ENCODE results near the gene IP6K3. TPM values are rescaled to one million over a fixed set of nuclear protein-coding genes. Genes with fewer than 3 reads are reported as not detected.

IP6K3 gene
- total RNA-seq, 4 donors from 2014 or later: 0.32 to 5.5 (median 2.8) TPM

DNA sequence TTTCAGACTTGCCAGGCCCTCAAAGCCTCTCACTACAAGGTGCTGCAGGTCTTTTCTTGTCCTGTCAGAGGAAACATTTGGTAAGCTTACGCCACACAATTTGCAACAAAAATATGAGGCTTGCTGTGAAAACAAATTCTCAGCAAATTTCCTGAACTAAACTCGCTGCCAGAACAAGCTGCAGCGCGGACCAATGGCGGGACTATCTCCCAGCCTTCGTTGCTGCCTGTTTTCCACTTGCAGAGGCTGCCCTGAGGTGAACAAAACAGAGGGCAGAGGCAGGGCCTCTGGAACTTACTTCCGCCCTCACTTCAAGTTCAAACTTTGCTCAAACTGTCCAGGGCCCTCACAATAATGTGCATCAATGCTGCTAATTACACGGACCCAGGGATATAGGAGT is 47.6 kb downstream of the IP6K3 start:
- ATAC-seq: no peak
- Histone ChIP-seq H3K36me3 (peaks cover 0 to 52% of the 10 kb centered on the region in 2 donors), H3K4me1 (peaks cover 0 to 55% (median 19%) of the 10 kb centered on the region in 3 donors), H3K9me3 (no peaks in the 10 kb centered on the region), H3K27ac (no peak overlapping the region), H3K4me3 (no peak overlapping the region), H3K27me3 (no peaks in the 10 kb centered on the region)
- 57 to 76% methylated on average over 7 to 8 of the region's 8 CpGs for WGBS, 2 donors (ENCODE audit: low coverage in 1 of 2)
- TF ChIP-seq, protein P1, sequence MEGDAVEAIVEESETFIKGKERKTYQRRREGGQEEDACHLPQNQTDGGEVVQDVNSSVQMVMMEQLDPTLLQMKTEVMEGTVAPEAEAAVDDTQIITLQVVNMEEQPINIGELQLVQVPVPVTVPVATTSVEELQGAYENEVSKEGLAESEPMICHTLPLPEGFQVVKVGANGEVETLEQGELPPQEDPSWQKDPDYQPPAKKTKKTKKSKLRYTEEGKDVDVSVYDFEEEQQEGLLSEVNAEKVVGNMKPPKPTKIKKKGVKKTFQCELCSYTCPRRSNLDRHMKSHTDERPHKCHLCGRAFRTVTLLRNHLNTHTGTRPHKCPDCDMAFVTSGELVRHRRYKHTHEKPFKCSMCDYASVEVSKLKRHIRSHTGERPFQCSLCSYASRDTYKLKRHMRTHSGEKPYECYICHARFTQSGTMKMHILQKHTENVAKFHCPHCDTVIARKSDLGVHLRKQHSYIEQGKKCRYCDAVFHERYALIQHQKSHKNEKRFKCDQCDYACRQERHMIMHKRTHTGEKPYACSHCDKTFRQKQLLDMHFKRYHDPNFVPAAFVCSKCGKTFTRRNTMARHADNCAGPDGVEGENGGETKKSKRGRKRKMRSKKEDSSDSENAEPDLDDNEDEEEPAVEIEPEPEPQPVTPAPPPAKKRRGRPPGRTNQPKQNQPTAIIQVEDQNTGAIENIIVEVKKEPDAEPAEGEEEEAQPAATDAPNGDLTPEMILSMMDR (IDR thresholded peaks at IDR 0.05): no peak
- no peak for TF ChIP-seq POLR2AphosphoS5 (IDR thresholded peaks at IDR 0.05)
- no peak for TF ChIP-seq POLR2A (IDR thresholded peaks at IDR 0.05)
- no peak for TF ChIP-seq EP300 (IDR thresholded peaks at IDR 0.05)

DNA sequence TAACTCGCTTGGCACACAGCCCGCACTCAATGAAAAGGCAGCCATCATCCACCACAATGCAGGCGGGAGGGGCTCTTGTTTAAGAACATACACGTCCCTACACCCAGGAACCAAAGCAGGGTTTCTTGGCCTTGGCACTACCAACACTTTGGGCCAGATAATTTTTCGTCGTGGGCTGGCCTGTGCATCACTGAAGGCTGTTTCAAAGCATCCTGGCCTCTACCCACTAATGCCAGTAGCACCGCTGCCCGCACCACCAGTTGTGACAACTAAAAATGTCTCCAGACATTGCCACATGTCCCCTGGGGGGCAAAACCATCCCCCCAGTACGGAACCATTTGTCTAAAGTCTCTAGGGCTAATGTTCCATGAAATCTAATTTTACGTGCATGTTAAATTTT is 48.2 kb downstream of the IP6K3 start:
- Histone ChIP-seq H3K4me1 (peaks cover 0 to 61% (median 23%) of the 10 kb centered on the region in 3 donors), H3K27ac (no peak overlapping the region), H3K9me3 (no peaks in the 10 kb centered on the region), H3K4me3 (no peak overlapping the region), H3K36me3 (peaks cover 0 to 54% of the 10 kb centered on the region in 2 donors), H3K27me3 (no peaks in the 10 kb centered on the region)
- TF ChIP-seq POLR2AphosphoS5 (IDR thresholded peaks at IDR 0.05): no peak
- no peak for TF ChIP-seq POLR2A (IDR thresholded peaks at IDR 0.05)
- no peak for TF ChIP-seq EP300 (IDR thresholded peaks at IDR 0.05)
- TF ChIP-seq, protein P1 (IDR thresholded peaks at IDR 0.05): no peak
- 86 to 87% methylated on average over 3 to 6 of the region's 10 CpGs for WGBS, 2 donors (ENCODE audit: low coverage in 1 of 2)
- ATAC-seq: no peak

DNA sequence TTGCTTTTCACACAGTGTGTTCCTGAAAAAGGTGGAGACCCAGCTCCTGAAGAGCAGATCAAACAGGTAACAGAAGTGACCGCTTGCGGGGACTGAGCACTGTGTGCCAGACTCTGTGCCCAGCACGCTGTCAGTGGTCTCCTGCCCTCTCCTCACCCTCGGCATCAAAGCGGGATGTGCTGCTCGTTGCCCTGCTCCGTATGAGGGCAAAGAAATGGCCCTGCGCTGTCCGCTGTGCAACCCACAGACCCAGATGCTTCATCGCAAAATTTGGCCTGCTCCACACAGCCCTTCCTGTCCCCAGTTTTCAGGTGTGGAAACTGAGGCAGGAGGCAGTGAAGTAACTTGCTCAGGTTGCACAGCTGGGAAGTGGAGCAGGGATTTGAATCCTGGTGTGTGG is 48.9 kb downstream of the IP6K3 start:
- peaks cover 0 to 67% (median 25%) of the 10 kb centered on the region in 3 donors for H3K4me1 ChIP-seq
- peaks cover 0 to 61% of the 10 kb centered on the region in 2 donors for H3K36me3 ChIP-seq
- no peak overlapping the region for H3K4me3 ChIP-seq
- WGBS, 2 donors (ENCODE audit: low coverage in 1 of 2): 70% methylated on average over 2 of the region's 10 CpGs; no CpG with 5 or more reads in 1 of the 2 donors
- peak overlapping the region in 1 of 4 donors; percentile 50 for H3K27ac ChIP-seq
- ATAC-seq: no peak
- no peak for TF ChIP-seq POLR2AphosphoS5 (IDR thresholded peaks at IDR 0.05)
- TF ChIP-seq POLR2A (IDR thresholded peaks at IDR 0.05): no peak
- H3K27me3 ChIP-seq: no peaks in the 10 kb centered on the region
- no peaks in the 10 kb centered on the region for H3K9me3 ChIP-seq

DNA sequence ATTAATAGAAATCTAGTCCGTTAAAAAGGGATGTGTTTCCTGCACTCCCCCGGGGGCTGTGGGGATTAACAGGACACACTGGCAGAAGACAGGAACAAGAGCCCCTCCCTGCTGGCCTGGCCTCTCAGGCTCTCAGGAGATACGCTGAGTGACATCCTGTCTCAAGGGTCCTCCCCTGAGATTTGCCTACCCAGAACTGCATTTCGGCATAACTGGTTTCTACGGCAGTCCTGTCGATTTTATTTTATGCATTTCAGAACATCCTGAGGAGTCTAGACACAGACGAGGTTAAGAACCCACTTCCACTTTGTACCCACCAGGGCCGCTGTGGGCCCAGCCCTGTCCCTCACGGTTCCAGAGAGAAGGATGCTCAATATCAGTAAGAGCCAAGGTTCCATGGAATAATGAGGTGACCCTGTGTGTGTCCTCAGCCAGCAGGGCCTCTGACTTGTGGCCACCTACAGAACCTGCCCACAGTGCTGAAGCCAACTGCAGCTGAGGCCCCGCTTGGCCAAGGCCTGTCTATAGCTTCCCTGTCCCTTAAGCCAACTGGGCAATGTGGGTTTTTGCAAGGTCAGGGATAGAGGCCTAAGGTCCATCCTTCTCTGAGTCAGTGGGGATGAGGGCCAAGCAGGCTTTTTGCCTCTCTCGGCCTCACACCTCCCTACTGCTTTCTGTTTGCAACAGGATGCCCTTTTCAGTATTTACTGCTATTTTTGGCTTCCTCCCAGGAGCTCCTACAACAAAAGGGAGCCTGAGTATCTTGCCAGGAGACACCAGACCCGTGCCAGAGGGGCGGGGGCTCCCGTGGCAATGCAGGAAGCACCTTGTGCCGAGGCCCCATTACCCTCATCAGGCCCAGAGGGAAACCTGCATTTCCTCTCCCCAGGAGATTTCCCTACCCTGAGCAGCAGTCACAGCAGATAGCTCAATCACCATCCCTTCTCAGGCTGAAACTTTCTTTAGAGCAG is 49.9 kb downstream of the IP6K3 start:
- WGBS, 2 donors (ENCODE audit: low coverage in 1 of 2): 39 to 43% methylated on average over 4 to 14 of the region's 15 CpGs
- Histone ChIP-seq H3K4me1 (peaks cover 0 to 77% (median 25%) of the 10 kb centered on the region in 3 donors), H3K36me3 (peaks cover 0 to 71% of the 10 kb centered on the region in 2 donors), H3K27me3 (no peaks in the 10 kb centered on the region), H3K4me3 (no peak overlapping the region), H3K27ac (peak overlapping the region in 3 of 4 donors; percentile 50 to 63 (median 54)), H3K9me3 (no peaks in the 10 kb centered on the region)
- no peak for TF ChIP-seq POLR2AphosphoS5 (IDR thresholded peaks at IDR 0.05)
- TF ChIP-seq EP300 (IDR thresholded peaks at IDR 0.05): no peak
- no peak for TF ChIP-seq POLR2A (IDR thresholded peaks at IDR 0.05)
- TF ChIP-seq, protein P1 (IDR thresholded peaks at IDR 0.05): no peak
- ATAC-seq: peak; percentile 68

DNA sequence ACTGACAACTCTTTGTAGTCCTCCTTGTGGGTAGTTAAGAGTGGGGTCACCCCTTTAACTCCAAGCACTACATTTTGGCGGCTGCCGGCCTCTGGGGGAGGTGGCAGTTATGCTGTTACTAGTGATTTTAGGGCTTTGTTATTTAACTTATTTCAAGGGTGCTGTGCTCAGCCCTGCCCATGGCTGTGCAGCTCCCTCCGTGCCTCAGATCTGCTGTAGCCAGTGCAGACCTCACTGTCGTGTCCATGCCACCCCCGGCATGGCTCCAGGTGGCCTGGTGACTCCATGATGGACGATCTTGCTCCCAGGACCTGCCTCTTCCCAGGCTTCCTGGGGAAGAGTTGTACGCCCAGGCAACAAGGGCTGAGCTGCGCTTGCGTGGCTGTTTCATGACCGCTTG is 50.6 kb downstream of the IP6K3 start:
- Histone ChIP-seq H3K4me3 (no peak overlapping the region), H3K4me1 (peaks cover 0 to 78% (median 25%) of the 10 kb centered on the region in 3 donors), H3K9me3 (no peaks in the 10 kb centered on the region), H3K27ac (peak overlapping the region in 2 of 4 donors; percentile 54 to 63), H3K27me3 (no peaks in the 10 kb centered on the region), H3K36me3 (peaks cover 0 to 79% of the 10 kb centered on the region in 2 donors)
- TF ChIP-seq EP300 (IDR thresholded peaks at IDR 0.05) (no peak), POLR2AphosphoS5 (IDR thresholded peaks at IDR 0.05) (no peak), POLR2A (IDR thresholded peaks at IDR 0.05) (no peak)
- TF ChIP-seq, protein P1 (IDR thresholded peaks at IDR 0.05): no peak
- ATAC-seq: no peak
- 92 to 100% methylated on average over 6 to 7 of the region's 10 CpGs for WGBS, 2 donors (ENCODE audit: low coverage in 1 of 2)
